Kidney (tissue), 14 donors: ENCODE data around the gene PGA4. TPM values are rescaled to one million over a fixed set of nuclear protein-coding genes. Genes with fewer than 3 reads are reported as not detected.
A peak's percentile ranks its signal among the peaks of the same experiment; 100 is the strongest.

Experiments used
- DNase-seq, 5 donors: peaks; one replicate each; pipeline ENCODE4 v3.0.0-alpha.2; 2013 to 2020
- FAIRE-seq: peaks from 2 replicates; lab custom pipeline; 2012; peaks lifted over from hg19 to GRCh38; lab: Jason Lieb, UNC
- H3K27ac ChIP-seq, 2 donors: one replicate each; pipeline ENCODE4 v1.7.0; 2013; ENCODE audit warnings: low read depth in 2 of 2, low read length in 2 of 2, inconsistent platforms in 1 of 2
- H3K27me3 ChIP-seq: one replicate; pipeline ENCODE4 v1.7.1; 2013; ENCODE audit warnings: low read length, inconsistent platforms; ENCODE audit not compliant: control insufficient read depth, insufficient read depth
- H3K36me3 ChIP-seq, 3 donors: one replicate each; pipeline versions ENCODE4 v1.7.0 to v1.7.1; 2013; ENCODE audit warnings: low read length in 3 of 3, control low read depth in 1 of 3, inconsistent platforms in 1 of 3; ENCODE audit not compliant: insufficient read depth in 3 of 3, control insufficient read depth in 2 of 3
- H3K4me1 ChIP-seq, 3 donors: one replicate each; pipeline versions ENCODE4 v1.7.0 to v1.7.1; 2013; ENCODE audit warnings: low read length in 3 of 3, inconsistent platforms in 1 of 3, low read depth in 1 of 3; ENCODE audit not compliant: control insufficient read depth in 2 of 3, insufficient read depth in 2 of 3
- H3K4me3 ChIP-seq, 3 donors: one replicate each; pipeline versions ENCODE4 v1.7.0 to v1.8.1; 2013; ENCODE audit warnings: low read length in 3 of 3, control low read depth in 1 of 3, inconsistent platforms in 1 of 3
- H3K9ac ChIP-seq, 3 donors: one replicate each; pipeline versions ENCODE4 v1.7.0 to v1.7.1; 2013; ENCODE audit warnings: low read length in 3 of 3, control low read depth in 1 of 3, inconsistent platforms in 1 of 3
- H3K9me3 ChIP-seq, 3 donors: one replicate each; pipeline versions ENCODE4 v1.7.0 to v1.7.1; 2013; ENCODE audit warnings: low read length in 3 of 3, control low read depth in 1 of 3, inconsistent platforms in 1 of 3; ENCODE audit not compliant: control insufficient read depth in 2 of 3, insufficient read depth in 1 of 3
- CTCF ChIP-seq: IDR thresholded peaks from 3 replicates; pipeline ENCODE4 v1.5.1; 2012; ENCODE audit warnings: mild to moderate bottlenecking, moderate library complexity, borderline replicate concordance; ENCODE audit not compliant: insufficient read depth; ENCODE audit errors: extremely low read depth
- intact Hi-C: fragments of 100-400 bp; cut with DNase I; formaldehyde crosslinking; loops from one replicate; pipeline ENCODE4 v1.11.1; 2022
- polyA plus RNA-seq: library from polyadenylated mRNA; stranded (reverse); fragments of 350-450 nt; fragmentation: Illumina TruSeq; extraction: RNeasy Lipid Tissue Mini Kit (QIAGEN cat#74804); gene quantifications from one replicate; pipeline ENCODE4 v1.2.3, GENCODE V29; 2014; ENCODE audit warnings: low read depth, low replicate concordance; ENCODE audit not compliant: insufficient read depth
- total RNA-seq: library from RNA; stranded (reverse); fragmentation: NEBNext Ultra II Directional; extraction: Animal tissue kit (Norgen Biotek cat#: 25700); gene quantifications from one replicate; pipeline ENCODE4 v1.2.1, GENCODE V29; 2021
- donor health status: control.
- donor health status: control.
- donor health status: control.
- donor health status: control.
- donor health status: control.
- donor health status: DM: yes; HTN: yes; CAD: no.
- donor health status: Normal renal cell carcinoma (clear cell type).

The PGA4 gene
- total and polyA plus RNA-seq, 2 donors from 2014 or later, result not detected

DNA sequence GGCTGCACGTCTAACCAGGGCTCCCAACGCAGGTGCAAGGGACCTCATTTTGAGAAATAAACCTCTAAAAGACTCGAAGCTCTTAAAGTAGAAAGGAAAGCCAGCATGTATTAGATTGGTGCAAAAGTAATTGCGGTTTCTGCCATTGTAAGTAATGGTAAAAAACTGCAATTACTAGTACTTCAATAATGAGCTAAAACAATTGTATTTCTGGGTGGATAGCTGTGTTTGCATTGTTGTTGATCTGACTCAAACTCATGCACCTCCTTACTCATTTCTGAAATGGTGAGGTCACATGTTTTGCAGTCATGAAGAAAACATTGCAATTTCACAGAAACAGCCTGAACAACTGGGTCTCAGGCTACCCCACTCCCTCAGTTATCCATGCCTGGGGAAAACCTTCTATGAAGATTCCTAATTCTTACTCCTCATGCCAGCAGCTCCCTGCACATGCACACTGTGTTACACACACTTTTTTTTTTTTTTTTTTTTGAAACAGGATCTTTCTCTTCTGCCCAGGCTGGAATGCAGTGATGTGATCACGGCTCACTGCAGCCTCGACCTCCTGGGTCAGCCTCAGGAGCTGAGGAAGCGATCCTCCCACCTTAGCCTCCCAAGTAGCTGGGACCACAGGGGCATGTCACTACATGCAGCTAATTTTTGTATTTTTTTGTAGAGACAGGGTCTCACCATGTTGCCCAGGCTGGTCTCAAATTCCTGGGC lies 48.4 kb downstream of the PGA4 start:
- Histone ChIP-seq H3K9me3 (no peaks in the 10 kb centered on the region), H3K4me3 (no peak overlapping the region), H3K27ac (no peak overlapping the region), H3K4me1 (no peaks in the 10 kb centered on the region), H3K36me3 (no peaks in the 10 kb centered on the region), H3K27me3 (no peaks in the 10 kb centered on the region), H3K9ac (no peak overlapping the region)
- DNase-seq, result no peak
- no peak for TF ChIP-seq CTCF
- FAIRE-seq, result no peak
- intact Hi-C loops, result no loop called here

DNA sequence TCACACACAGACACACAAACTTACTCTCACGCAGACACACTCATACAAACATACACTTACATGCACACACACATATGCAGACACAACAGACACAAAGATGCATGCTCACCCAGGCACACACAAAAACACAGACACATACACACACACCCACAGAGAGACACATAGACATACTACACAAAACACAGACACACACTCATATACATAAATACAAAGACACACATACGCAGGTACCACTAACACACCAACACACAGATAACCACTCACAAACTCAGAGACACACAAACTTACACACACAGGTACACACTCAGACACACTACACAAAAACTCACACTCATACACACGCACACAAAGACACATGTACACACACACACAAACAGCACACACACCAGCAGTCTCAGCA lies 50.6 kb downstream of the PGA4 start:
- TF ChIP-seq CTCF, result no peak
- DNase-seq (no peak), FAIRE-seq (no peak)
- no peaks in the 10 kb centered on the region for H3K4me1 ChIP-seq
- no peak overlapping the region for H3K4me3 ChIP-seq
- no peaks in the 10 kb centered on the region for H3K27me3 ChIP-seq
- no peaks in the 10 kb centered on the region for H3K36me3 ChIP-seq
- no peak overlapping the region for H3K9ac ChIP-seq
- intact Hi-C loops, result no loop called here
- H3K9me3 ChIP-seq, result no peaks in the 10 kb centered on the region
- H3K27ac ChIP-seq, result no peak overlapping the region

DNA sequence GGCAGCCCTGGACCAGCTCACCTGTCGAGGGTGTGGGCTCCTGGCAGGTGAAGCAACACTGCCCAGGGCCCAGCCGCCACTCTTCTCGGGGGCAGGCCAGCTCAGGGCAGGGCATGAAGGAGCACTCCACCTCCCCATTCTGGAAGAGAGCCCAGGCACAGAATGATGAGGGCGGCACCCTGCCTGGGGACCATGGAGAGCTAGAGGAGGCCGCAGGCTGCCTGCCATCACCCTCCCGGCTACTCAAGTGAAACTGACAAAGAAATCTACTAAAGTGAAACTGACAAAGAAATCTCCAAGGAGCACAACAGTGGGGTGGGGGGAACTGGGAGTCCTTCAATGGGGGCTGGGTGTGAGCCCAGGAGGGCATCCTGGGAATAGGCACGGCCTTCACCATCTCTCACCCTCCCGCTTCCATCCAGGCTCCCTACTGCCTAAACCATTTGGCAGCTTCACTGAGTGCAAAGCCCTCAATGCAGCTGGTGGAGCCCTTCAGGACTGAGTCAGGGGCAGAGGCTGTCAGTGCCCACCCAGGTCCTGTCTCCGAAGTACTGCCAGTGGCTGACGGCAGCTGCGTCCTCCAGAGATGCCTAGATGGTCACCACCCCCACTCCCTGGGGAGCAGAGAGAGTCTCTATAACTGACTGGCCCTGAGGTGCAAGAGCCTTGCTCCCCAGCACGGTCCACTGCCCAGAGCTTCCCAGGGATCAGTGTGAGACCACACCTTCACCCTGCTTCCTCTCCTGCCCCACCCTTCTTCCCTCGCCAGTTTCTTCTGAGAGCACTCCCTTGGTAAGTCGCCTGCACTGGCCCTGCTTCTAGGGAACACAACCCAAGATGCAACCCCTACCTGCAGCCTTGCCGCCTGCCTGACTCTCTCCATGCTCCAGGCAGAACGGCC lies 51.3 kb downstream of the PGA4 start:
- DNase-seq (peak in 1 of 5 donors; percentile 85), FAIRE-seq (no peak)
- intact Hi-C loops, result no loop called here
- H3K9me3 ChIP-seq, result no peaks in the 10 kb centered on the region
- no peak overlapping the region for H3K4me3 ChIP-seq
- H3K27me3 ChIP-seq, result no peaks in the 10 kb centered on the region
- no peak for TF ChIP-seq CTCF
- no peak overlapping the region for H3K9ac ChIP-seq
- no peaks in the 10 kb centered on the region for H3K4me1 ChIP-seq
- no peaks in the 10 kb centered on the region for H3K36me3 ChIP-seq
- H3K27ac ChIP-seq, result no peak overlapping the region
